HCT116 (cell line): ENCODE measurements around the gene PCDHB14. TPM values are rescaled to one million over a fixed set of nuclear protein-coding genes. Genes with fewer than 3 reads are reported as not detected.
"Not testable (repeated sequence)": the region's sequence is repeated elsewhere in the genome, so short reads cannot be mapped to it uniquely, and the experiment has no call there.

ENCODE experiments used
- ATAC-seq: fragments of 200-7000 bp; cut with Tn5 transposase; 2 replicates; pipeline ENCODE4 v1.9.1; 2020; ENCODE audit warnings: mild to moderate bottlenecking, moderate library complexity
- Bru-seq: library from RNA; stranded (reverse); fragments of 400-500 nt; gene quantifications from one replicate; lab custom pipeline; 2021; lab: Mats Ljungman, UMichigan
- BruChase-seq, 2 experiments: library from RNA; stranded (reverse); fragments of 400-500 nt; gene quantifications; one replicate each; lab custom pipeline; 2021; lab: Mats Ljungman, UMichigan
- BruUV-seq: library from RNA; stranded (reverse); fragments of 400-500 nt; replicated peaks from 2 replicates; lab custom pipeline; 2021; lab: Mats Ljungman, UMichigan
- CTCF ChIA-PET: fragments of 300-600 bp; sonication (Branson Sonifier 250); formaldehyde crosslinking; loops from one replicate; lab custom pipeline; 2021; ENCODE audit warnings: antibody characterized with exemption; lab: Charles Lee
- POLR2A ChIA-PET: fragments of 300-600, 350-600 bp; sonication (Branson Sonifier 250); formaldehyde crosslinking; loops from one replicate; lab custom pipeline; 2021; ENCODE audit warnings: antibody characterized with exemption; lab: Charles Lee
- RAD21 ChIA-PET, 2 experiments: fragments of 300-600 bp; sonication (Branson Sonifier 250); formaldehyde crosslinking; loops; one replicate each; lab custom pipeline; 2023; ENCODE audit warnings: low total read pairs in 2 of 2; ENCODE audit not compliant: uncharacterized antibody in 2 of 2, unreplicated experiment in 2 of 2, low non-redundant PET in 1 of 2; lab: Charles Lee
- DNase-seq: peaks from one replicate; pipeline ENCODE4 v3.0.0-alpha.2; 2010; ENCODE audit warnings: low read depth, low spot score
- H2AFZ ChIP-seq: fragments of 200-600 bp; shearing (Covaris generic), sonication (generic); 2 replicates; pipeline ENCODE4 v1.6.1; 2017; ENCODE audit warnings: low read depth, mixed run types, mixed read lengths, antibody characterized with exemption, low read length; ENCODE audit not compliant: poor library complexity, severe bottlenecking
- H3K27ac ChIP-seq: 2 replicates; pipeline ENCODE4 v1.5.1; 2012; ENCODE audit warnings: low read depth, low read length
- H3K27me3 ChIP-seq: fragments of 200-600 bp; sonication (generic); 2 replicates; pipeline ENCODE4 v1.6.1; 2016; ENCODE audit warnings: mixed run types, low read length, mixed read lengths; ENCODE audit not compliant: insufficient read depth
- H3K36me3 ChIP-seq, 2 experiments: fragments of 200-500 bp in 1 of 2; fragments of 200-600 bp in 1 of 2; sonication (Bioruptor generic) in 1 of 2; sonication (generic) in 1 of 2; 2 replicates each; pipeline versions ENCODE4 v1.5.1 to v1.6.1; 2014 to 2016; ENCODE audit warnings: low read length in 2 of 2, inconsistent platforms in 1 of 2, mixed read lengths in 1 of 2, mixed run types in 1 of 2; ENCODE audit not compliant: insufficient read depth in 2 of 2, control insufficient read depth in 1 of 2
- H3K4me1 ChIP-seq, 2 experiments: fragments of 200-600 bp in 1 of 2; sonication (generic) in 1 of 2; 2 replicates each; pipeline versions ENCODE4 v1.5.1 to v1.6.1; 2012 to 2017; ENCODE audit warnings: low read length in 2 of 2, inconsistent platforms in 1 of 2, mild to moderate bottlenecking in 1 of 2, mixed read lengths in 1 of 2, mixed run types in 1 of 2, moderate library complexity in 1 of 2; ENCODE audit not compliant: insufficient read depth in 2 of 2, control insufficient read depth in 1 of 2
- H3K4me2 ChIP-seq: fragments of 200-600 bp; sonication (generic); 2 replicates; pipeline ENCODE4 v1.6.1; 2017; ENCODE audit warnings: mixed run types, low read length, mixed read lengths
- H3K4me3 ChIP-seq, 2 experiments: fragments of 200-600 bp in 1 of 2; sonication (generic) in 1 of 2; replicated peaks in 1 of 2; 2 replicates each; pipeline ENCODE4 v1.5.1; 2011 to 2016; ENCODE audit warnings: low read length in 2 of 2, control low read depth in 1 of 2, low read depth in 1 of 2, mild to moderate bottlenecking in 1 of 2, mixed read lengths in 1 of 2, mixed run types in 1 of 2
- H3K79me2 ChIP-seq: fragments of 200-600 bp; sonication (generic); 2 replicates; pipeline ENCODE4 v1.6.1; 2017; ENCODE audit warnings: mild to moderate bottlenecking, mixed run types, low read length, moderate library complexity, mixed read lengths; ENCODE audit not compliant: insufficient read depth
- H3K9ac ChIP-seq: fragments of 200-600 bp; sonication (generic); 2 replicates; pipeline ENCODE4 v1.6.1; 2016; ENCODE audit warnings: low read length, mixed read lengths
- H3K9me2 ChIP-seq: fragments of 200-600 bp; sonication (generic), shearing (Covaris generic); 2 replicates; pipeline ENCODE4 v1.6.1; 2017; ENCODE audit warnings: mixed run types, mild to moderate bottlenecking, moderate library complexity; ENCODE audit not compliant: insufficient read depth
- H3K9me3 ChIP-seq, 2 experiments: fragments of 200-500 bp in 1 of 2; fragments of 200-600 bp in 1 of 2; sonication (Bioruptor generic) in 1 of 2; sonication (generic) in 1 of 2; 2 replicates each; pipeline ENCODE4 v1.6.1; 2014 to 2017; ENCODE audit warnings: low read length in 2 of 2, mixed read lengths in 2 of 2, inconsistent platforms in 1 of 2, low read depth in 1 of 2, mild to moderate bottlenecking in 1 of 2, mixed run types in 1 of 2, moderate library complexity in 1 of 2; ENCODE audit not compliant: control insufficient read depth in 1 of 2, insufficient read depth in 1 of 2
- H4K20me1 ChIP-seq: fragments of 200-600 bp; sonication (generic), shearing (Covaris generic); 2 replicates; pipeline ENCODE4 v1.6.1; 2017; ENCODE audit warnings: mixed run types, mild to moderate bottlenecking, moderate library complexity; ENCODE audit not compliant: insufficient read depth
- CTCF ChIP-seq, 3 experiments: fragments of 200-600 bp in 1 of 3; sonication (generic) in 1 of 3; IDR thresholded peaks in 2 of 3; conservative IDR thresholded peaks in 1 of 3; 2 replicates each; pipeline ENCODE4 v1.5.1; 2012 to 2017; ENCODE audit warnings: low read depth in 2 of 3, low read length in 2 of 3, antibody characterized with exemption in 1 of 3, borderline replicate concordance in 1 of 3, control low read depth in 1 of 3, mild to moderate bottlenecking in 1 of 3, mixed read lengths in 1 of 3, mixed run types in 1 of 3, moderate library complexity in 1 of 3; ENCODE audit not compliant: insufficient read depth in 1 of 3
- FOSL1 ChIP-seq: IDR thresholded peaks from 2 replicates; pipeline ENCODE4 v1.6.1; 2012; ENCODE audit warnings: low read depth
- RAD21 ChIP-seq: IDR thresholded peaks from 2 replicates; pipeline ENCODE4 v1.6.1; 2012; ENCODE audit warnings: low read depth, mild to moderate bottlenecking
- TCF7L2 ChIP-seq: IDR thresholded peaks from 2 replicates; pipeline ENCODE4 v1.7.0; 2011; ENCODE audit warnings: borderline replicate concordance, inconsistent platforms; ENCODE audit not compliant: insufficient read depth, insufficient read length; ENCODE audit errors: extremely low read depth
- intact Hi-C: fragments of 100-400 bp; cut with micrococcal nuclease; formaldehyde crosslinking; loops from 2 replicates; pipeline ENCODE4 v1.10.0; 2022
- long read RNA-seq: library from polyadenylated mRNA; unstranded; transcript quantifications from one replicate; pipeline ENCODE4 v2.0.0, GENCODE V29; 2021; ENCODE audit not compliant: unreplicated experiment
- polyA plus RNA-seq: library from polyadenylated mRNA; unstranded; fragments of >200 nt; gene quantifications from 2 replicates; pipeline ENCODE4 v1.2.1, GENCODE V29; 2012; ENCODE audit warnings: missing spikeins
- total RNA-seq: library from RNA; stranded (reverse); gene quantifications from one replicate; pipeline ENCODE4 v1.2.1, GENCODE V29; 2021; ENCODE audit not compliant: unreplicated experiment

The PCDHB14 gene
- total RNA-seq = 0.27 TPM
- 0.15 and 0.21 TPM in 2 replicates for polyA plus RNA-seq
- Bru-seq, nascent RNA = percentile 21 among the genes with signal in this experiment
- percentile 45 among the genes with signal in this experiment for BruChase-seq, experiment 1, labeled RNA remaining after a 6-hour chase
- percentile 40 among the genes with signal in this experiment for BruChase-seq, experiment 2, labeled RNA remaining after a 2-hour chase
- long read RNA-seq = 0 reads

DNA sequence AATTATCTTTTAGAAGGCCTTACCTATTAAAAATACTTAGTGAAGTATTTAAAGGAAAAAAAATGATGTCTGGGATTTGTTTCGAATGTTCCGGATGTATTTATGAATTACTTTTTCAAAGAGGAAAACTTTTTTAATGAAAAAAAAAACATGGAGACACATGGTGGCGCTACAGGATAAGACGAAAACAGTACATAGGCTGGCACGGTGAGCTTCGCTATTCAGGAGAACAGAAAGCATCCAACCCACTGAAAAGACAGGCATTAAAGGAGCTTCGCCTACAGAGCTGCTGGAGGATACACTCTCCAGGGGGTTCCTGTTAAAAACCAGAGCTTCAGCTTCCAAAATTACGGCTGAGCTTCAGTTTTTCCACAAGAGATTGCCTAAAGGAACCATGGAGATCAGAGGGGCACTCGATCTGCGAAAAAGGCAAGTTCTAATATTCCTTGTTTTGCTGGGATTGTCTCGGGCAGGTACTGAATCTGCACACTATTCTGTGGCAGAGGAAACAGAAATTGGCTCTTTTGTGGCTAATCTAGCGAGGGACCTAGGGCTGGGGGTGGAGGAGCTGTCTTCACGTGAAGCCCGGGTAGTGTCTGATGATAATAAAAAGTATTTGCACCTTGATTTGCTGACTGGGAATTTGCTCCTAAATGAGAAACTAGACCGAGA is at the start of gene PCDHB14:
Gene PCDHB14, plus strand, starts transcription at position 232 of the 672 bp plus-strand sequence. Its CDS starts 163 bp downstream, at position 395.
- H3K27ac ChIP-seq = no peak within 1 kb of the TSS
- H2AFZ ChIP-seq = no peak within 1 kb of the TSS
- DNase-seq = peak; percentile 38
- no peak for ATAC-seq
- POLR2A ChIA-PET = interaction anchor here (1.2 kb wide), 1 partner anchor 341 kb away, joined by 4 read pairs; no protein-coding TSS in a partner anchor
- H3K4me1 ChIP-seq = no peaks in the 10 kb centered on the region
- H3K36me3 ChIP-seq = no peaks in the 10 kb centered on the region
- H3K4me3 ChIP-seq = no peak within 1 kb of the TSS
- CTCF ChIA-PET = interaction anchor here (0.6 to 2.6 kb wide), 13 partner anchors 97 to 920 kb away, joined by 3 to 33 read pairs (median 7); partner anchors contain the start of genes DIAPH1, PCDHGA10 and TAF7
- no peaks in the 10 kb centered on the region for H4K20me1 ChIP-seq
- peaks cover 0 to 3% of the 10 kb centered on the region in 2 experiments; a peak in 2 of 4 replicates for H3K9me3 ChIP-seq
- intact Hi-C loops = loop anchor here (1.0 kb wide), 1 partner anchor 335 kb away; no protein-coding TSS in a partner anchor
- H3K79me2 ChIP-seq = no peaks in the 10 kb centered on the region
- RAD21 ChIA-PET = no interaction called here
- H3K27me3 ChIP-seq = no peaks in the 10 kb centered on the region
- H3K9me2 ChIP-seq = no peaks in the 10 kb centered on the region
- H3K4me2 ChIP-seq = peak within 1 kb of the TSS; percentile 38
- H3K9ac ChIP-seq = no peak within 1 kb of the TSS
- peak; percentile 14 to 46 (median 42); a peak in 2 of 6 replicates for TF ChIP-seq CTCF (IDR thresholded peaks at IDR 0.05 in 2 of 3, conservative IDR thresholded peaks at IDR 0.05 in 1 of 3; ENCODE audit: borderline replicate concordance in 1 of 3, insufficient read depth in 1 of 3, low read depth in 2 of 3, low read length in 2 of 3)
- TF ChIP-seq TCF7L2 = no peak
- TF ChIP-seq RAD21 = peak; percentile 69
- TF ChIP-seq FOSL1 = no peak
- TF ChIP-seq, all 23 proteins: peak for 2
- no TSS peak for BruUV-seq

GRCh38 chr5:141174291-141175104 is 48.6 kb upstream of the PCDHB14 start:
- H3K4me1 ChIP-seq, H3K36me3 ChIP-seq, H3K9me2 ChIP-seq, DNase-seq, BruUV-seq, H2AFZ ChIP-seq, intact Hi-C loops, H3K9ac ChIP-seq, H3K4me2 ChIP-seq, POLR2A ChIA-PET, ATAC-seq, RAD21 ChIA-PET, H3K27ac ChIP-seq, H4K20me1 ChIP-seq, CTCF ChIA-PET, H3K79me2 ChIP-seq, H3K4me3 ChIP-seq, H3K27me3 ChIP-seq: not testable (repeated sequence)
- H3K9me3 ChIP-seq = peaks cover 0 to 10% of the 10 kb centered on the region in 2 experiments; a peak in 3 of 4 replicates
